RWPE1 (cell line): ENCODE data around the gene NSD1.

Source experiments
- CTCF ChIA-PET: fragments of 350-600 bp; sonication (Branson Sonifier 250); formaldehyde crosslinking; extraction: SDS; loops from one replicate; lab custom pipeline; 2021; lab: Yijun Ruan, JAX
- POLR2A ChIA-PET: fragments of 400-600 bp; formaldehyde crosslinking; extraction: SDS; loops from one replicate; lab custom pipeline; 2020; ENCODE audit warnings: antibody characterized with exemption; ENCODE audit not compliant: low non-redundant PET; lab: Yijun Ruan, JAX
- DNase-seq: peaks from one replicate; pipeline ENCODE4 v3.0.0; 2012; ENCODE audit warnings: low spot score
- H3K27ac ChIP-seq: fragments of 450-650 bp; 2 replicates; pipeline ENCODE4 v1.5.1; 2017
- TF ChIP-seq, protein P1 (sequence below): fragments of 450-650 bp; conservative IDR thresholded peaks from 2 replicates; pipeline ENCODE4 v1.5.1; 2017; ENCODE audit warnings: low read depth, mild to moderate bottlenecking

The NSD1 gene

DNA sequence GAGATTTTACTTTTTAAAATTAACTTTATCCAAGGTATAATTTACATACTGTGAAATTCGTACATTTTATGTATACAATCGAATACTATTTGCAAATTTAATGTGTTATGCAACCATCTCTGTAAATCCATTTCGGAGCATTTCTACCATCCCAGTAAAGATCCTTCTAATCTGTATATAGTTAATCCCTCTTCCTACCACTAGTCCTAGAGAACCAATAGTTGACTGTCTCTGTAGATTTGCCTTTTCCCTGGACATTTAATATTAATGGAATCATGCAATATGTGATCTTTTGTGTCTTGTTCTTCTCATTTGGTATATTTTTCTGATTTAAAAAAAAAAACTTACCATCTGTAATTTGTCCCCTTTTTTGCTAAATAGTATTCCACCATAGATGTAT lies 95.2 kb downstream of the NSD1 start:
- ChIA-PET CTCF (no interaction called here), POLR2A (no interaction called here)
- DNase-seq = no peak
- TF ChIP-seq, protein P1, sequence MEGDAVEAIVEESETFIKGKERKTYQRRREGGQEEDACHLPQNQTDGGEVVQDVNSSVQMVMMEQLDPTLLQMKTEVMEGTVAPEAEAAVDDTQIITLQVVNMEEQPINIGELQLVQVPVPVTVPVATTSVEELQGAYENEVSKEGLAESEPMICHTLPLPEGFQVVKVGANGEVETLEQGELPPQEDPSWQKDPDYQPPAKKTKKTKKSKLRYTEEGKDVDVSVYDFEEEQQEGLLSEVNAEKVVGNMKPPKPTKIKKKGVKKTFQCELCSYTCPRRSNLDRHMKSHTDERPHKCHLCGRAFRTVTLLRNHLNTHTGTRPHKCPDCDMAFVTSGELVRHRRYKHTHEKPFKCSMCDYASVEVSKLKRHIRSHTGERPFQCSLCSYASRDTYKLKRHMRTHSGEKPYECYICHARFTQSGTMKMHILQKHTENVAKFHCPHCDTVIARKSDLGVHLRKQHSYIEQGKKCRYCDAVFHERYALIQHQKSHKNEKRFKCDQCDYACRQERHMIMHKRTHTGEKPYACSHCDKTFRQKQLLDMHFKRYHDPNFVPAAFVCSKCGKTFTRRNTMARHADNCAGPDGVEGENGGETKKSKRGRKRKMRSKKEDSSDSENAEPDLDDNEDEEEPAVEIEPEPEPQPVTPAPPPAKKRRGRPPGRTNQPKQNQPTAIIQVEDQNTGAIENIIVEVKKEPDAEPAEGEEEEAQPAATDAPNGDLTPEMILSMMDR = no peak
- no peak overlapping the region for H3K27ac ChIP-seq

DNA sequence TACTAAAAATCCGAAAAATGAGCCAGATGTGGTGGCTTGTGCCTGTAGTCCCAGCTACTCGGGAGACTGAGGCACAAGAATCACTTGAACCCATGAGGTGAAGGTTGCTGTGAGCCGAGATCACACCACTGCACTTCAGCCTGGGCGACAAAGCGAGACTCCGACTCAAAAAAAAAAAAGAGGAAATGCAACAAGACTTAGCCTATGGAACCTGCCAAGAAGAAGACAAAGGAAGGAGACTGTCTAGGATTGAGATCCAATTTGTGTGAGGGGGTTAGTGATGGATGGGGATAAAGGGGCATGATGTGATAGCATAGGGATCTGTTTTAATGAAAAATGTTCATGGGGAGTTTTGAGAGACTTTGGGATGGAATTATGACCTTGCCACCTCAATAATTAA lies 97.1 kb downstream of the NSD1 start:
- POLR2A ChIA-PET = no interaction called here
- TF ChIP-seq, protein P1 = no peak
- H3K27ac ChIP-seq = no peak overlapping the region
- no peak for DNase-seq
- CTCF ChIA-PET = no interaction called here

DNA sequence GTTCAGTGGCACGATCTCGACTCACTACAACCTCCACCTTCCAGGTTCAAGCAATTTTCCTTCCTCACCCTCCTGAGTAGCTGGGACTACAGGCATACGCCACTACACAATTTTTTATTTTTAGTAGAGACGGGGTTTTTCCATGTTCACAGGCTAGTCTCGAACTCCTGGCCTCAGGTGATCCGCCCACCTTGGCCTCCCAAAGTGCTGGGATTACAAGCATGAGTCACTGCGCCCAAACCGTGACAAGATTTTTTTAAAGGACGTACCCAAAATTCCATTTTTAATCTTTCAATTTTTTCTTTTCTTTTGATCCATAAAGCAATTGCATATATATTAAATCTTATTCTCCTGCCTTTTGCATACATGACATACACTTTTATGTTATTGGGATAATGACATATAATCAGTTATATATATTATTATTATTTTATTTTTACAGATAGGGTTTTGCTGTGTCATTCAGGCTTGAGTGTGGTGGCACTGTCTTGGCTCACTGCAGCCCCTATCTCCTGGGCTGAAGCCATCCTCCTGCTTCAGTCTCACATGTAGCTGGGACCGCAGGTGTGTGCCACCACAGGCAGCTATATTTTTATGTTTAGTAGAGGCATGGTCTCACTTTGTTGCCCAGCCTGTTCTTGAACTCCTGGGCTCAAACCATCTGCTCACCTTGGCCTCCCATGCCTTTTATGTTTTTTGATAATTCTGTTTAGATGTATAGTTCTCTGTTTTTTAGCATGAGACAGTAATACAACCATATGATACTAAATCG lies 98.1 kb downstream of the NSD1 start:
- no peak overlapping the region for H3K27ac ChIP-seq
- DNase-seq = no peak
- ChIA-PET POLR2A (no interaction called here), CTCF (no interaction called here)
- TF ChIP-seq, protein P1 = no peak

DNA sequence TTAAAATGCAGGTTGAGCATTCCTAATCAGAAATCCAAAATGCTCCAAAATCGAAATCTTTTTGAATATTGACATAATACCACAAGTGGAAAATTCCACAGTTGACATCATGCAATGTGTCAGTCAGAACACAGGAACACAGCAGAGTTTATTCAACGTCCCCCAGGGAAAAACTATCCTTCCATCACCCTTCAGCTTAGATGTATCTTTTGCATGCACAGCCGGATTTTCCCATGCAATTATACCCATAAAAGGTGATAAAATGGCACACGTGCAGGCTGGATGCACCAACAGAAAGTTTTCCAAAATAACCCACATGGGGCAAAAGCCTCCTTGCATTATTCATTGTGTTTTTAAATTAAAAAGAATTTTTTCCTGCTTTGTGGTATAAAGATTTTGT lies 98.8 kb downstream of the NSD1 start:
- POLR2A ChIA-PET = no interaction called here
- no peak overlapping the region for H3K27ac ChIP-seq
- TF ChIP-seq, protein P1 = no peak

DNA sequence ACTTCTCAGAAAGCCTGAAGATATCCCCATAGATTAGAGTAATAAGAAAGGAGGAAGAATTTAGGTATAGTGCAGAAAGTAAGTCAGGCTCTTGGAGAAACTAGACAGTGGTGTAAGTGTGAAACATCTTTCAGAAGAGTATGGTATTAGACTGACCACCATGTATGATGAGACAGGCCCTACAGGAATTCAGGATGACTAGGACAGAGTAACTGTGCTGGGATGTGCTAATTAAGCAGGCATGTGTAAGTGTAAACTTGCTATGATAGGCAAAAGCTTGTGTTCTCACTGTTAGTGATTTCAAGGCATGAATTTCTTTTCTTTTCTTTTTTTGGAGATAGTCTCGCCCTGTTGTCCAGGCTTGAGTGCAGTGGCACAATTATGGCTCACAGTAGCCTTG lies 99.2 kb downstream of the NSD1 start:
- ChIA-PET CTCF (no interaction called here), POLR2A (no interaction called here)
- DNase-seq = no peak
- TF ChIP-seq, protein P1 = no peak
- no peak overlapping the region for H3K27ac ChIP-seq

More for the DNA sequence above, 98.8 kb downstream of the NSD1 start:
- CTCF ChIA-PET = no interaction called here
- DNase-seq = no peak

DNA sequence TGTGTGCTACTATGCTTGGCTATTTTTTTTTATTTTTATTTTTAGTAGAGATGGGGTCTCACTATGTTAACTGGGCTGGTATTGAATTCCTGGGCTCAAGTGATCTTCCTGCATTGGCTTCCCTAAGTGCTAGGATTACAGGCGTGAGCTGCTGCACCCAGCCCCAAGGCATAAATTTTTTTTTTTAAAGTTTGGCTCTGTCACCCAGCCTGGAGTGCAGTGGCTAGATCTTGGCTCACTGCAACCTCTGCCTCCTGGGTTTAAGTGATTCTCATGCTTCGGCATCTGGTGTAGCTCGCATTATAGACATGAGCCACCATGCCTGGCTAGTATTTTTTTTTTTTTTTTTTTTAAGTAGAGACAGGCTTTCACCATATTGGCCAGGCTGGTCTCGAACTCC lies 99.6 kb downstream of the NSD1 start:
- no peak overlapping the region for H3K27ac ChIP-seq
- CTCF ChIA-PET = interaction anchor here (1.0 kb wide), 1 partner anchor 12 kb away, joined by 6 read pairs; no protein-coding TSS in a partner anchor
- TF ChIP-seq, protein P1 = no peak
- DNase-seq = no peak
- POLR2A ChIA-PET = no interaction called here
